Anterior cingulate cortex (tissue), 58 donors: ENCODE results near the gene GRAP2.
"Not testable (repeated sequence)": the region's sequence is repeated elsewhere in the genome, so short reads cannot be mapped to it uniquely, and the experiment has no call there.

ENCODE experiments used
- DNase-seq, 58 donors: peaks; one replicate each; lab custom pipeline; 2025; lab: John Stamatoyannopoulos, UW

The GRAP2 gene

DNA sequence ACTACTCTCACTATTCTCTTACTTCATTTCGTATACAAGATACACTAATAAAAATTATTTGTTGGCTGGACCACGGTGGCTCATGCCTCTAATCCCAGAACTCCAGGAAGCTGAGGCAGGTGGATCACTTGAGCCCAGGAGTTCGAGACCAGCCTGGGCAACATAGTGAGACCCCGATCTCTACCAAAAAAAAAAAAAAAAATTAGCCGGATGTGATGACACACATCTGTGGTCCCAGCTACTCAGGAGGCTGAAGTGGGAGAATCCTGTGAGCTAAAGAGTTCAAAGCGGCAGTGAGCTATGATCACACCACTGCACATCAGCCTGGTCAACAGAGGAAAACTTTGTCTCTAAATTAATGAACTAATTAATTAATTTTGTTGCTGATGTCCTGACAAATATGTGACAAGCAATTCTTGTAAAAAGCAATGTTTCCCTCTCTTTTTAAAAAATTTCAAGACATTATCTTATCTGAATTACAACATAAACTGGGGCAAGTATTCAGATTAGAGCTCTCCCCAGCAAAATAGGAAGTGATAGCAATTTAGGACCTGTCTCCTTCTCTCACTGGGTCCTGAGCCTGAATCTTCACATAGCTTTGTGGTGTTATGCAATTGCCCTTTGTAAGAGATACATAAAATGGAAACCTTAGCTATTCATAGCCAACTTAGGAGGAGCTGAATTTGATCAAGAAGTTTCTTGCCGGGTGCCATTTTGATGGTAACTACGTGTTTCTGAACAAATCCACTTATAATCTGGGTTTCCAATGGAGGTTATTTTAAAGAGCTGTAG, 41.8 kb downstream of the GRAP2 start:
- no peak for DNase-seq

DNA sequence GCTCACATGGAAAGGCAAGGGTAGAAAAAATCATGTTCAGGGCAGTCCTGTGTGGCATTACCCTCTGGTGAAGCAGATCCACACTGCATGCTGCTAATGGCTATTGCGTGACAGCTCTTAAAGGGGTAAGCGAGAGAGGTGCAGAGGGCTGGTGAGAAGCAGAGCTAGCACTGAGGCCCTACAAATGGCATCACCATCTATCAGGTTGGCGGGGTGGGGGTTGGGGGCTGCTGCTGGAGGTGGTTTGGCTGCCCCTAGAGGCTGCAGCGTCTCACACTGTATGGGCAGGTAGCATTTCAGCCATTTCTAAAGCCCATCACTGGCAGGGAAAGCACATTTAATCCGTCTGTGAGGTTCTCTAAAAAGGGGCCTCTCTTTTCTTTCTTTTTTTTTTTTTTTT, 42.5 kb downstream of the GRAP2 start:
- no peak for DNase-seq

DNA sequence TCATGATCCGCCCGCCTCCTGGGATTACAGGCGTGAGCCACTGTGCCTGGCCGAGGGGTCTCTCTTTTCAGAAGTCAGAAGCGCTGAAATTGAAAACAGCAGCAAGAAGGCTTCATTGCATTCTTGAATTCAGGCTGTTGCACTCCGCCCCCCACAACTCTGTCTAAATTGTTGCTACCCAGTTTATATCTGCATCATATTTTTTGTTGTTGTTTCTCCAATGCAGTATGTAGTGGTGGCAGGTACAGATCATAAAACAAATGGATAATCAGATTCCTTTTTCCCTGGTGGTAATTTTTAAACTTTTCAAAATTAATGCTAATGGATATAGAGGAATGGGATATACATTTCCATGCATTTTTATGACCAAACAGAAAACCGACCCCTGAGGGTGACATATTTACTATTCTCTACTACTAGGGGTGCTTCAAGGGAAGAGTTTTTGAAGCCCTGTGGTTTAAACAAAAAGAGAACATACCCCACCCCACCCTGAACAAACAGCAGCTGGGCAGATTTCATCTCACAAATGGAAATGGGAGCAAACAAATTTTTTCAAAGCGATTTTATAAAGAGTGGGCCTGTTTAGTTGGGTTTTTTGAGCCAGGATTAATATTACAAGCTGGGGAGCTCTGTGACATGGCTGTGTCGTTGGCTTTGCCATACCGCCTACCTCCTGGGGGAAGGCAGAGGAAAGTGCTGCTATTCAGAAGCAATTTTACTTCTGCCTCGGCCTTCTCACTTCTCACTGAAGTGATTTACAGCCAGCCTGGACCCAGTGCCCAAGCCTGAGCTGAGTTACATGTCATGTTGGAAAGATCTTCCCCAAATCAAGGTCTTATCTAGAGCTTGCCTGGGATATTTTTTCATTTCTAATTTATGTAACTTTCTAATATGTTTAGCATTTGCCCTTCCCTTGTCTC, 43.3 kb downstream of the GRAP2 start:
- DNase-seq = no peak

DNA sequence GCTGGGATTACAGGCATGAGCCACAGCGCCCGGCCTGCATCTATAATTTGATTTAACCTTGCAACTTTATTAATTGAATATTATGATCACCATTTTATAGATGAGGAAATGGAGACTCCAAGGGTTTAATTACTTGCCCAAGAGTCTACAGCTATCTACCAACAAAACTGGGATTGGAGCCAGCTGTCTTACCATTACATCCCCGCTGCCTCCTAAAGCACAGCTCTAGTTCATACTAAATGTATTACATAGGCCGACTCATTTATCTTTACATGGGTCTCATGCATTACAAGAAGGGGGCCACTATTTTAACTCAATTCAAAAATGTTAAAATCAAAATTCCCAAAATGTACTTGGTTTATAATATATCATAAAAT, 45.2 kb downstream of the GRAP2 start:
- no peak for DNase-seq

DNA sequence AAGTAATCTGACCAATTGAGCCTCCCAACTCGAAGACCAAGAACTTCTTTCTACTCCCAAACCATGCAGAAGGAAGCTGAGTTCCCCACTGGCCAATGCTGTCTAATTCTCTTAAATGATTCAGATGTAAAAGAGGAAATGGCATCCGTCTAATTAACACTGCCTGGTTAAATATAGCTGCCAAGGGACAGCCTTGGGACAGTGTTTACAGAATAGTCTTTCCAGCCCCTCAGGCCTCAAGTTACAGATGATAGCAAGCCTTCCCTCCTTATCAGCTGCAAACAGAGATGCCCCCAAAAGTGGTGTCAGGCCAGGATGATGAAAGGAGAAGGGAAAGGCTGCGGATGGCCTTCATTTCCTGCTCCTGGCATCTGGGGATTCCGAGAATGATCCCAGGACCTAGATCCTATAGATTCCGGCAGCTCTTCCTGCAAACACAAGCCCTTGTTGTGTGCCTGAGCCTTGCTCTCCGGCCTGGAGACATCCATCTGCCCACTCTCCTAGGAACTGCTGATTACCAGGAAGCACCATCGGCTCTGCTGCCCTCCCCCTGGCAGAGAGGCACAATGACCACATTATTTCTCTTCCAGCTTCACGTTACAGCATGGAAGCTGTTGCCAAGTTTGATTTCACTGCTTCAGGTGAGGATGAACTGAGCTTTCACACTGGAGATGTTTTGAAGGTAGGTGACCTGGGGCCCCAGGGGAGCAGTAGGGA, 45.8 kb downstream of the GRAP2 start:
- peak in 13 of 58 donors; percentile 1 to 47 (median 24) for DNase-seq

DNA sequence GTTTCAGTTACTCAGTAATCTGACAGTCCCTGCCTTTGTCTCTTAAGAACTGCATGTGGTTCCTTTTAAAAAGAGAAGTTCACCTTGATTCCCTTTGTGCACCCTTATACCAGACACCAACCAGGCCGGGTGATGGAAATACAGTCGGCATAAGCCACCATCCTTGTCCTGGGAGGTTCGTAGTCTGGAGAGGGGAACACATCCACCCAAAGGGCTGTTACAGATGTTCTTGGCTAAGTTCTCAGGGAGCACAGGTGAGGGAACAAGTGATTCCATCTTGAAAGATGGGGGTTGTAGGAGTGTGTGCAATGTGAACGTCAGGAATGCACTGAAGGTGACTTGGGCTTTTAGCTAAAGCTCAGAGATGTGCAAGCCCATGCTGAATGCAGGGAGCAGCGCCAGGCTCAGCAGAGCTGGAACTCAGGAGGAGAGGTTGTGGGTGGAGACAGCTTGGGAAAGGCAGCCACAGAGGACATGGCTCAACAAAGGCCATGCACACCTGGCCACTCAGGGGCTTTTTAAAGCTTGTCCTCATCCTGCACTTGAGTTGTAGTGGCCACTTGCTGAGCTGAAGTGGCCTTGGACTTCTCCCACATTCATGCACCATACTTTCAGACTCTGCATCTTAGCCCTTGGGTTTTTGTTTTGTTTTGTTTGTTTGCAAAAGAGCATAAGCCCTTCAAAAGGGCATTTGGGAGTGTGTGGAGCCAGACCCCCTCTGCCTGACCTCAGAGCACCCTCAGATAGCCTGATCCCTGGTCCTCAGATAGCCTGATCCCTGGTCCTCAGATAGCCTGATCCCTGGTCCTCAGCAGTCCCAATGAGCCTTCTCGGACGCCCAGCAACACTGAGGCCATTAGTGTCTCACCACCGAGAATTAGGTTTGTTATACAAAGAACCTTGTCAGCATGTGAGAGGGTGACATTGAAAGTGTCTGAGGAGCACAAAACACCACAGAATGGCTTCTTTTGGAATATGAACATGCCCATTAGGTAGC, 46.6 kb downstream of the GRAP2 start:
- no peak for DNase-seq

DNA sequence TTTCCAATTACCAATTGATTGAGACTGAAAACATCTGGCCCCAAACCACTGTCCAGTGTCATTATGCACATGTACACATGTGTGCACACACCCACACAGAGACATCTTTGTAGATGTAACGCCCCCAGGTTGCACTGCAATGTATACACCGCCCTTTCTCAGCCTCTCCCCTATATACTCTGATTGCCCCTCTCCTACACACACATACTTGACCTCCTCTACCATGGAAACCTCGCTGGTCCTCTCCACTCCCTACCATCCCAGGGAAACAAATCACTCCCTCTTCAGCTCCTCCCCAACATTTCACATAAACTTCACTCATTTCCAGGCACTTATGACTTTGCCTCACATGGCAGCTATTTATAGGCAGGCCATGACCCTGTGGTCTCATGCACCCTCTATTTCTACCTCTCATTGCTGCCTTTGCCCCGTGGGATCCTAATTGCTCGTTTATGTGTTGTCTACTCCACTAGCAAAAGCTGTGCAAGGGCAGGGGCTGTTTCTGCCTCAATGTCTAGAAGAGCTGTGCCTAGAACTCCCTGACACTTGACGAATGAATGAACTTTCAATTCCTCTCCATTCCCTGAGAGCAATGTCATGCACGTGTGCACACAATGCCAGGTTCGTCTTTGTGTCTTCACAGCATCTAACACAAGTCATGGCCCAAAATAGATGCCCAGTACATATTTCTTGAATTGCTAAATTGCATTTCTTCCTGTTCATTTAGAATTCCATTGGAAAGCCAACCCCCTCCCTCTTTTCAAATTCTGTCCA, 49.3 kb downstream of the GRAP2 start:
- DNase-seq = no peak

DNA sequence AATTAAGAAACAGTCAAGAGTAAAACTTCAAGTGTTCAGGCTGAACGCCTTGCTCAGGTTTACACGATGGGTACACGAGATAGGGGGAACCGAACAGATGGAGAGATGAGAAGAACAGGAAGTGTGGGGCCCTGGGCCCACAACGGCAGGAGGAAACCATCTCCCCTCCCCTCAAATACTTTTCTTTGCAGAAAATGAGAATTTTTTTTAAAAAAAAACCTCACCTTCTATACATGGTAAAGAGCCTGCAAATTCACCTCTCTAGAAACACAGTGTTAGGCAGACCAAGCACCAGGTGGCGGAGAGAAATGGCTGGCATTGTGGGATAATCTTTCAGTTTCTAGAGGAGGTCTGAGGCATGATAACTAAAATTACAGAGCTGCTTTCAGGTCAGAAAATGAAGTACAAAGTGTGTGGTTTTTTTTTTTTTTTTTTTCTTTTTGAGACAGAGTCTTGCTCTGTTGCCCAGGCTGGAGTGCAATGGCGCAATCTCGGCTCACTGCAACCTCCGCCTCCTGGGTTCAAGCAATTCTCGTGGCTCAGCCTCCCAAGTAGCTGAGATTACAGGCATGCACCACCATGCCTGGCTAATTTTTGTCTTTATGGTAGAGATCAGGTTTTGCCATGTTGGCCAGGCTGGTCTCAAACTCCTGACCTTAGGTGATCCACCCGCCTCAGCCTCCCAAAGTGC, 50.9 kb downstream of the GRAP2 start:
- not testable (repeated sequence) for DNase-seq

DNA sequence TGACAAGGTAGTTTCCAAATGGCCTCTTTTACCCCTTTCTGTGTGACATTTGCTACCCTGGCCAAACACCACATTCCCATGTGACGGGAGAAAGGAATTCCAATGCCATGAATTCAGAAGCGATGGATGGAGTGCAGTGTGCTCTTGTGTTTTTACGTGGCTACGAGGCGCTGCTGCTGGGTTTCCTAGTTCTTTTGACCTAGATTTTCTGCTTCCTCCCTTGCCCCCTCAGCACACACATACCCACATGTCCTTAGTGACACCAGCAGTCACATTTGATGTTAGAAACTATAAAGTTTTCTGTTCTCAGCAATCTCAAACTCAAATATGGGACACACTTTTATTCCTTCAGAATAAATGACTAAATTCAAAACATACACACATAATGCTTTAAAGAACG, 51.5 kb downstream of the GRAP2 start:
- DNase-seq = no peak

DNA sequence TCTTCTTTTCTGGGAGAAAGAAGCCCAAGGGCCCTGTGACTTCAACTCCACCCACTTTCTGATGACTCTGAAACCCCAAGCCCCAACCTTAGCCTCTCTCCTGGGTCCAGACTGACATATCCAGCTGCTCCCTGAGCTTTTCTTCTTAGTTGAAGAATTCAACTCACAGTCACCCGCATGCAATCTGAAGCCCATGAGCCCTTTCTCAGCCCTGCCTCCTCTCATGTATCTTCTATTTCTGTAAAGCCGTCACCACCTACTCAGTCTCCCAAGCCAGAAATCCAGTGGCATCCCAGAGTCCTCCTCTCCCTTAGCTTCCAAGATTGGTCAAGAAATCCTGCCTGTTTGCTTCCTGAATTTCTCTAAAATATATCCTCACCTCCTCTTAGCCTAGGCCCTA, 52.2 kb downstream of the GRAP2 start:
- DNase-seq = peak in 5 of 58 donors; percentile 2 to 47 (median 12)

DNA sequence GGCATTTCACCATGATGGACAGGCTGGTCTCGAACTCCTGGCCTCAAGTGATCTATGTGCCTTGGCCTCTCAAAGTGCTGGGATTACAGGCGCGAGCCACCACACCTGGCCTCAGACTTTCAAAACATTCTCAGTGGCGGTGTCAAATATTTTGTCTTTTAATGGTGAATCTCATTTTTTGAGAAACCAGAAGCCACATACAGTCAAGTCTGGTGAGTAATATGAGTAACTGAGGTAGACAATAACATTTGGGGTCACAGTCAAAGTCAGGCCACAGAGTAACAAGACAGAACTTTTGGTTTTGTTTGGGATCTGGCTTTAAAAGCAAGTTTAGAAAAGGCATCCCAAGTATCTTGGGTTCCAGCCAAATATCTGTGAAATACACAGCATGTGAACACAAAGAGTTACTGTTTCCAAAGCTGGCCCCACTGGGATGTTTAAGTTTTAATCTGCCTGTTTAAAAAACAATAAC, 53.7 kb downstream of the GRAP2 start:
- peak in 2 of 58 donors; percentile 13 to 25 for DNase-seq

DNA sequence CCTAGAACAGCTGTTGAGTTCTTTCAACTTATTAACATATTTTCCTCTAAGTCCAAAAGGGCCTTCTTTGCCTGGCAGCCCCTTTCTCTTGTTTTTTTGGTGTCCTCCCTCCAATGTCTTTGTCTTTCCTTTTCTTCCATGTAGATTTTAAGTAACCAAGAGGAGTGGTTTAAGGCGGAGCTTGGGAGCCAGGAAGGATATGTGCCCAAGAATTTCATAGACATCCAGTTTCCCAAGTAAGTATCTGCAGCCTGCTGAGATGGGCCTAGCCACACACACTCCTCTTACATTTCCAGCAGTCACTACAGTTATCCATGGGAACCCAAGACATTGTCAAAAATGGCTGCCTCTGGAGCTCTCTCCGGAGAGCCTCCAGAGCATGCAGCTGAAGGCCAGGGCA, 54.8 kb downstream of the GRAP2 start:
- no peak for DNase-seq

DNA sequence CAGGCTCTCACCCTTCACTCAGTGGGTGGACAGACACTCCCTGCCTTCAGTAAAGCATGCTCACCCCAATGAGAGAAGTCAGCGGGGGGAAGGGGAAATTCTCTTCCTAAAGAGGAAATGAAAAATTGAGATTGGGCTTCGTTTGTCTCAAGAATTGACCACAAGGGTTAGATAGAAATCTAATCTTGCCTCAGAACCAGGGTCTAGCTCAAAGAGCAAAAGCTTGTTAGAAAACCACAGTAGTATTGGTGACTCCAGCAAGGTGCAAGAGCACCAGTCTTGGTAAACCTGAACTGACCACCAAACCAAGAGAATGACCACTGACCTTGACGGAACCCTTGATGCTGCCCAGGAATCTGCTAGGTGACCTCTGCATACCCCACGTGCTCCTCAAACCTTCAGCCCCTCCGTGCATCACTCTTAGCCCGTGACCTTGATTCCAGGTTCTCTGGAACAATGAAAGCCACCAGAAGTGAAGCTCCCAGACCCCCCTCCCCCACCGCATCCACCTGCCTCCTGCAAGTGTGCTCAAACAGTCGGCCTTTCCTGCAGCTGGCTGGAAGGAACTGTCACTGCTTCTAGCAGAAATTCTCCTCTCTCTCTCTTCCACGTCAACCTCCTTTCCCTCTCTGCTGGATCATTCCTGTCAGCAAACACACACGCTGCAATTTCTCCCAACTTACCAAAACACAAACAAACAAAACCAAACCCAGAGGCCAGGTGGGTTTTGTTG, 56.2 kb downstream of the GRAP2 start:
- DNase-seq = no peak

DNA sequence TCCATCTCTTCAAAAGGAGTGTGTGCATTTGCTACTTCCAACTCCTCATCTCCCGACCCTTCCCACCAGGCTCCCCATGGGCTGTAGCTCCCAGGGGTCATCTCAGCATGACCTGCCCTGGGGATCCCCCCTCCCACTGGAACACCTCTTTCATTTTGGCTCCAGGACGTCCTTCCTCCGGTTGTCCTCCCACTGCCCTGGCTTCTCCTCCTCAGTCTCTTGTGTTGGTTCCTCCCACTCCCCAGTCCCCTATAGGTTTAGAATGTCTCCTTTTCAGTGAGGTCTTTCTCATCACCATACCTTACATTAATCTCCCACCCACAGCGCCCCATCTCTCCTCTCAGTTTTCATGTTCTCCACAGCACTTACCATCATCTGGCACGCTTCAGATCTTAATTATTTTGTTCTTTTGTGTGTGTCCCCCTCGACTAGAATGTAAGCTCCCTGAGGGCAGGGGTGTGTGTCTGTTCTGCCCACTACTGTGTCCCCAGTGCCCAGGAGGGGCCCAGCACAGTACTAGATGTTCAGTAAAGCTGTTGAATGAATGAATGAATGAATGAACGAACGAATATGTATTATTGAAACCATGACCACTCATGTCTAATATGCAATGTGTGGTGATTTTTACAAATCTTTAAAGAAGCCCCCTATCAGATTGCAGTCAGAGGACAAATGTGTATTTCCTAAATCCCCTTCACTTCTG, 57.3 kb downstream of the GRAP2 start:
- no peak for DNase-seq

DNA sequence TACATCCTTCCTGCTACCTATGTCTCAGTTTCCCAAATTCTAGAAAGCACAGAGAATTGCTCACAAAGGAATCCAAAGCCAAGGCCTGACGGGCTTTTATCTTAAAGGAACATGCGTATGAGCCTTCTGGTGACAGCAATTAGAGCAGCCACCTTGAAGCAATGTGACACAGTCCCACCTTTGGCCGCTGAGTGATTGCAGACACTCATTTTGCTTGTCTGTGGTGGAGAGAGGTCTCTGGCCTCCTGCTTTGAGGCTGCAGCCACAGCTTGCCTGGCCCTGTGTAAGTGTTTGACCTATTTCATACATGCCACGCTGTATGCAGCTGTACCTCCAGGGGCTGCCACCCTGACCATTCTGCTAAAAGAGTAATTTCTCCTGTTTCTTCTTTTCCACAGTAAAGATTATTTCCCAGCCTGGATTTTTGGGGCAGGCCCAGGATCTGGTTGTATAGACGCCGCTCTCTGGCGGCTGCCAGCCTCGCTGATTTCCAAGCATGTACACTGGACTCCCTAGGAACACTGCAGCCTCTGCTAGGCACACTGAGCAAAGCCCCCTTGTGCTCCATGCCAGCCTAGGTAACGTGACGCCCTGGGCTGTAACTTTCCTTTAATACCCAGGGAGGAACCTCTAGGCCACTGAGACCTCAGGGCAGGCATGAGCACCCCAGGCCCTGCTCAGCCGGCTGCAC, 58.2 kb downstream of the GRAP2 start:
- no peak for DNase-seq
